Chondrocyte (in vitro differentiated cells): Measurements from ENCODE around the gene ZFYVE9. TPM values are rescaled to one million over a fixed set of nuclear protein-coding genes. Genes with fewer than 3 reads are reported as not detected.

Experiments used
- DNase-seq: peaks from one replicate; pipeline ENCODE4 v3.0.0; 2021; ENCODE audit warnings: mixed read lengths, low spot score
- H3K27ac Mint-ChIP-seq: one replicate; pipeline ENCODE4 v1.8.0; 2021; ENCODE audit warnings: mild to moderate bottlenecking, moderate library complexity, mixed read lengths; ENCODE audit not compliant: unreplicated experiment
- H3K27me3 Mint-ChIP-seq: 2 replicates; pipeline ENCODE4 v1.8.0; 2021; ENCODE audit warnings: low read depth, mixed read lengths
- H3K36me3 Mint-ChIP-seq: 2 replicates; pipeline ENCODE4 v1.8.0; 2021; ENCODE audit warnings: low read depth, mixed read lengths
- H3K4me1 Mint-ChIP-seq: 2 replicates; pipeline ENCODE4 v1.8.0; 2021; ENCODE audit warnings: low read depth, mild to moderate bottlenecking, mixed read lengths
- H3K4me3 Mint-ChIP-seq: one replicate; pipeline ENCODE4 v1.8.0; 2021; ENCODE audit warnings: mild to moderate bottlenecking, moderate library complexity, mixed read lengths; ENCODE audit not compliant: unreplicated experiment
- H3K9me3 Mint-ChIP-seq: 2 replicates; pipeline ENCODE4 v1.8.0; 2021; ENCODE audit warnings: low read depth, mixed read lengths
- total RNA-seq: library from RNA; stranded (reverse); gene quantifications from 3 replicates; pipeline ENCODE4 v1.2.1, GENCODE V29; 2021
- TF ChIP-seq, protein P1 (sequence below): fragments of 200-600 bp; sonication (generic); IDR thresholded peaks from 2 replicates; pipeline ENCODE4 v1.5.0; 2021; ENCODE audit warnings: antibody characterized with exemption, mild to moderate bottlenecking, moderate library complexity

The ZFYVE9 gene
- total RNA-seq, 1 donor from 2014 or later: 20.9 TPM

DNA sequence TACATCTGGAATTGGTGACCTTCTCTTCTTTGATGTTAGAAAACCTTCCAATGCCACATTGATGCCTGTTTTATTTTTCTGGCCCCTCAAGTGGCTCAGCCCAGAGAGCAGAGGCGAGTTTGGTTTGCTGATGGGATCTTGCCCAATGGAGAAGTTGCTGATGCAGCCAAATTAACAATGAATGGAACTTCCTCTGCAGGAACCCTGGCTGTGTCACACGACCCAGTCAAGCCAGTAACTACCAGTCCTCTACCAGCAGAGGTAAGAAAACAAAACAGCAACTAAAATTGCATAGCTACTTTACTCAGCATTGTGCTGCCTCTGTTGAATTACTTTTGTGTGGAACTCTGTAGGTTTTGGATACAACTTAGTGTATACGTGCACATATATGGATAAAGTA, 126.5 kb downstream of the ZFYVE9 start:
- H3K36me3 Mint-ChIP-seq: peaks cover 9% of the 10 kb centered on the region
- TF ChIP-seq, protein P1, sequence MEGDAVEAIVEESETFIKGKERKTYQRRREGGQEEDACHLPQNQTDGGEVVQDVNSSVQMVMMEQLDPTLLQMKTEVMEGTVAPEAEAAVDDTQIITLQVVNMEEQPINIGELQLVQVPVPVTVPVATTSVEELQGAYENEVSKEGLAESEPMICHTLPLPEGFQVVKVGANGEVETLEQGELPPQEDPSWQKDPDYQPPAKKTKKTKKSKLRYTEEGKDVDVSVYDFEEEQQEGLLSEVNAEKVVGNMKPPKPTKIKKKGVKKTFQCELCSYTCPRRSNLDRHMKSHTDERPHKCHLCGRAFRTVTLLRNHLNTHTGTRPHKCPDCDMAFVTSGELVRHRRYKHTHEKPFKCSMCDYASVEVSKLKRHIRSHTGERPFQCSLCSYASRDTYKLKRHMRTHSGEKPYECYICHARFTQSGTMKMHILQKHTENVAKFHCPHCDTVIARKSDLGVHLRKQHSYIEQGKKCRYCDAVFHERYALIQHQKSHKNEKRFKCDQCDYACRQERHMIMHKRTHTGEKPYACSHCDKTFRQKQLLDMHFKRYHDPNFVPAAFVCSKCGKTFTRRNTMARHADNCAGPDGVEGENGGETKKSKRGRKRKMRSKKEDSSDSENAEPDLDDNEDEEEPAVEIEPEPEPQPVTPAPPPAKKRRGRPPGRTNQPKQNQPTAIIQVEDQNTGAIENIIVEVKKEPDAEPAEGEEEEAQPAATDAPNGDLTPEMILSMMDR: no peak
- no peak overlapping the region for H3K27ac Mint-ChIP-seq
- H3K4me1 Mint-ChIP-seq: peaks cover 3% of the 10 kb centered on the region
- no peaks in the 10 kb centered on the region for H3K9me3 Mint-ChIP-seq
- no peak for DNase-seq
- H3K4me3 Mint-ChIP-seq: no peak overlapping the region
- no peaks in the 10 kb centered on the region for H3K27me3 Mint-ChIP-seq

DNA sequence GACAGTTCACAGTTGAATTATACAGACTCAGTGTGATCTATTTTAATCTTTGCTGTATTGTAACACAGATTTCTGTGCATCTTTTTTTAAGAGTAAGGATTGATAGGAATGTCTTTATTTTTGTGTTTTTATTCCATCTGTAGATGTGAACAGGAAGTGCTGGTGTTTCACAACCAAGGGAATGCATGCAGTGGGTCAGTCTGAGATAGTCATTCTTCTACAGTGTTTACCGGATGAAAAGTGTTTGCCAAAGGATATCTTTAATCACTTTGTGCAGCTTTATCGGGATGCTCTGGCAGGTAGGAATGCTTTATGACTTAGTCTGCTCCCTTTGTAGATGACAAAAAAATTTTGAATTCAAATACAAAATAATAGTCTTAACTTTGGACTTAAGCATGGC, 139.6 kb downstream of the ZFYVE9 start:
- Mint-ChIP-seq H3K27me3 (no peaks in the 10 kb centered on the region), H3K4me3 (no peak overlapping the region), H3K36me3 (peaks cover 1% of the 10 kb centered on the region), H3K27ac (peak overlapping the region; percentile 68), H3K4me1 (peaks cover 8% of the 10 kb centered on the region), H3K9me3 (no peaks in the 10 kb centered on the region)
- TF ChIP-seq, protein P1: no peak
- DNase-seq: no peak

DNA sequence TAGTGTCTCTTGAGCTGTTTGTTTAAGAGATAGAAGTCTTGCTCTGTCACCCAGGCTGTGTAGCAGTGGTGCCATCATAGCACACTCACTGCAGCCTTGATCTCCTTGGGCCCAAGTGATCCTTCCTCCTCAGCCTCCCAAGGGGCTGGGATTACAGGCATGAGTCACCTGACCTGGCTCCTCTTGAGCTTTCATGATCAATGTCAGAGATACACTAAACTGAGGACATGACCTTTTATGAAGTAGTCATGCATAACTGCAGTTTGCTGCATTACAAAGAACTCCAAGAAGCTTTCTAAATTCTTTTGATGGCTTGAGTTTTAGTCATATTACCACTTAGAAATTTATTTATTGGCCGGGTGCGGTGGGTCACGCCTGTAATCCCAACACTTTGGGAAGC, 146.4 kb downstream of the ZFYVE9 start:
- no peaks in the 10 kb centered on the region for H3K27me3 Mint-ChIP-seq
- no peaks in the 10 kb centered on the region for H3K36me3 Mint-ChIP-seq
- H3K9me3 Mint-ChIP-seq: no peaks in the 10 kb centered on the region
- no peak for DNase-seq
- H3K27ac Mint-ChIP-seq: no peak overlapping the region
- no peak overlapping the region for H3K4me3 Mint-ChIP-seq
- TF ChIP-seq, protein P1: no peak
- H3K4me1 Mint-ChIP-seq: peaks cover 3% of the 10 kb centered on the region

DNA sequence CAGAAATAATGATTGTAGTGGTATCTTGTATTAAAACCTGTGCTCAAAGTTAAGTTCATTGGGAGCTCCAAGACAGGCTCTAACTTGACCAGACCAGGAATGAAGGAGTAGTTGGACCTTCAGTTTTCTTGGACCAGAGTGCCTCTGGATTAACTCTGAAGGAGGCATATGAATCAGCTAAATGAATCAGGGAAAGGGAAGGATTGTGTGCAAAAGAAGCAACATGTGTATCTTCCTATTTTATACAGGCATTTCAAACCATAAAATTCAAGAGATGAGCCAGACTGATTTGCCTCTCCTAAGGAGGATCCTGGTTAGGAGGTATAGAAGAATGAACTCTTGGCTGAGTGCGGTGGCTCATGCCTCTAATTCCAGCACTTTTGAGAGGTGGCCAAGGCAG, 152.7 kb downstream of the ZFYVE9 start:
- Mint-ChIP-seq H3K9me3 (no peaks in the 10 kb centered on the region), H3K36me3 (peaks cover 10% of the 10 kb centered on the region)
- no peak for DNase-seq

DNA sequence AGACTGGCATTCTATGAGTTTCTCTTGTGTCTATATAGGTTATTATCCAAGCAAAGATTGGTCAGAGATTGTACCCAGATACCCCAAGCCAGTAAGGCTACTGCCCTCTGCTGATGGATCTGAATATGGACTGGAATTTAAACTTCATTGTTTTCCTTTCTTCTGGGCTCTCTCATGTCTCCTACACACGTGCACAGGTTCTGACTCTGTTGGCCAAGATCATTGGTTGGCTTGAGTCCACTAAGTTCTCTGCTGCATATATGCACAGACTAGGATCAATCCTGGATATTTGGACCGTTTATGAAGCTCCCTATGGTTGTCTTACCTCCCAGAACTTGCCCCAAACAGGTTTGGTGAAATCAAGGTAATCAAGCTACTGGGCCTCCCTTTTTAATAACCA, 154.5 kb downstream of the ZFYVE9 start:
- no peak for DNase-seq
- Mint-ChIP-seq H3K27ac (no peak overlapping the region), H3K4me3 (no peak overlapping the region), H3K36me3 (peaks cover 10% of the 10 kb centered on the region), H3K27me3 (no peaks in the 10 kb centered on the region), H3K9me3 (no peaks in the 10 kb centered on the region), H3K4me1 (no peaks in the 10 kb centered on the region)
- TF ChIP-seq, protein P1: peak; percentile 87

More for the DNA sequence above, 152.7 kb downstream of the ZFYVE9 start:
- Mint-ChIP-seq H3K4me1 (peaks cover 3% of the 10 kb centered on the region), H3K27me3 (no peaks in the 10 kb centered on the region), H3K27ac (no peak overlapping the region), H3K4me3 (no peak overlapping the region)
- TF ChIP-seq, protein P1: no peak
